IMR-90 (cell line): ENCODE results near the gene F5. TPM values are rescaled to one million over a fixed set of nuclear protein-coding genes. Genes with fewer than 3 reads are reported as not detected.

Experiments used
- ATAC-seq: fragments of 200-7000 bp; cut with Tn5 transposase; 2 replicates; pipeline ENCODE4 v1.9.1; 2020; ENCODE audit warnings: low read depth, mild to moderate bottlenecking, moderate library complexity
- BruUV-seq: library from RNA; stranded (reverse); fragments of 400-500 nt; replicated peaks from 2 replicates; lab custom pipeline; 2021; lab: Mats Ljungman, UMichigan
- CTCF ChIA-PET: fragments of 300-600 bp; formaldehyde crosslinking; extraction: SDS; loops from one replicate; lab custom pipeline; 2021; ENCODE audit warnings: antibody characterized with exemption; lab: Yijun Ruan, JAX
- POLR2A ChIA-PET: fragments of 300-600 bp; sonication (Branson Sonifier 250); formaldehyde crosslinking; loops from one replicate; lab custom pipeline; 2022; ENCODE audit warnings: antibody characterized with exemption; ENCODE audit not compliant: unreplicated experiment; lab: Charles Lee
- DNase-seq: peaks from one replicate; pipeline ENCODE4 v3.0.0; 2013
- H2AFZ ChIP-seq: replicated peaks from 2 replicates; pipeline ENCODE3; 2013; ENCODE audit warnings: low read length, mild to moderate bottlenecking; ENCODE audit not compliant: poor library complexity
- H2AK5ac ChIP-seq: 2 replicates; pipeline ENCODE4 v1.6.1; 2013; ENCODE audit warnings: low read depth, low read length, inconsistent platforms
- H2AK9ac ChIP-seq: replicated peaks from 2 replicates; pipeline ENCODE3; 2013; ENCODE audit warnings: mild to moderate bottlenecking, low read depth, low read length, moderate library complexity; ENCODE audit not compliant: poor library complexity
- H2BK120ac ChIP-seq: 2 replicates; pipeline ENCODE4 v1.6.1; 2013; ENCODE audit warnings: low read depth, low read length, inconsistent platforms
- H2BK15ac ChIP-seq: 3 replicates; pipeline ENCODE4 v1.6.1; 2013; ENCODE audit warnings: low read depth, low read length, inconsistent platforms
- H2BK20ac ChIP-seq: 2 replicates; pipeline ENCODE4 v1.6.1; 2013; ENCODE audit warnings: low read depth, mild to moderate bottlenecking, inconsistent platforms, low read length, moderate library complexity
- H2BK5ac ChIP-seq: 2 replicates; pipeline ENCODE4 v1.6.1; 2013; ENCODE audit warnings: mild to moderate bottlenecking, low read depth, low read length, inconsistent platforms; ENCODE audit not compliant: poor library complexity, severe bottlenecking
- H3K14ac ChIP-seq: replicated peaks from 2 replicates; pipeline ENCODE4 v1.6.1; 2013; ENCODE audit warnings: low read depth, low read length, inconsistent platforms
- H3K18ac ChIP-seq: 2 replicates; pipeline ENCODE4 v1.6.1; 2013; ENCODE audit warnings: low read depth, low read length, control low read depth
- H3K23ac ChIP-seq: 2 replicates; pipeline ENCODE4 v1.6.1; 2013; ENCODE audit warnings: low read depth, low read length, inconsistent platforms
- H3K27ac ChIP-seq: 2 replicates; pipeline ENCODE4 v1.5.1; 2013; ENCODE audit warnings: mild to moderate bottlenecking, control low read depth, low read length; ENCODE audit not compliant: insufficient read depth
- H3K27me3 ChIP-seq: 2 replicates; pipeline ENCODE4 v1.6.1; 2013; ENCODE audit warnings: low read length; ENCODE audit not compliant: control insufficient read depth, insufficient read depth
- H3K36me3 ChIP-seq: 2 replicates; pipeline ENCODE4 v1.6.1; 2013; ENCODE audit warnings: low read length, mixed read lengths; ENCODE audit not compliant: control insufficient read depth, insufficient read depth
- H3K4ac ChIP-seq: 2 replicates; pipeline ENCODE4 v1.6.1; 2013; ENCODE audit warnings: low read depth, low read length, inconsistent platforms
- H3K4me1 ChIP-seq: 2 replicates; pipeline ENCODE4 v1.6.1; 2013; ENCODE audit warnings: low read length, mixed read lengths; ENCODE audit not compliant: control insufficient read depth, insufficient read depth
- H3K4me2 ChIP-seq: 2 replicates; pipeline ENCODE4 v1.6.1; 2013; ENCODE audit warnings: low read depth, mild to moderate bottlenecking, control low read depth, low read length, moderate library complexity
- H3K4me3 ChIP-seq: 2 replicates; pipeline ENCODE4 v1.5.1; 2013; ENCODE audit warnings: low read depth, mild to moderate bottlenecking, control low read depth, low read length, moderate library complexity; ENCODE audit not compliant: insufficient read depth
- H3K56ac ChIP-seq: 2 replicates; pipeline ENCODE4 v1.6.1; 2013; ENCODE audit warnings: low read length, inconsistent platforms; ENCODE audit not compliant: insufficient read depth; ENCODE audit errors: extremely low read depth
- H3K79me1 ChIP-seq, 2 experiments: 2 replicates each; pipeline ENCODE4 v1.6.1; 2013; ENCODE audit warnings: low read length in 2 of 2, inconsistent platforms in 1 of 2, low read depth in 1 of 2
- H3K9ac ChIP-seq: 2 replicates; pipeline ENCODE4 v1.6.1; 2013; ENCODE audit warnings: low read depth, low read length, control low read depth
- H3K9me1 ChIP-seq: 2 replicates; pipeline ENCODE4 v1.6.1; 2013; ENCODE audit warnings: low read length, inconsistent platforms; ENCODE audit not compliant: insufficient read depth
- H3K9me3 ChIP-seq: 2 replicates; pipeline ENCODE4 v1.6.1; 2013; ENCODE audit warnings: low read length; ENCODE audit not compliant: control insufficient read depth, insufficient read depth
- H4K20me1 ChIP-seq: 2 replicates; pipeline ENCODE4 v1.6.1; 2013; ENCODE audit warnings: low read length, inconsistent platforms; ENCODE audit not compliant: insufficient read depth
- H4K5ac ChIP-seq: 2 replicates; pipeline ENCODE4 v1.6.1; 2013; ENCODE audit warnings: mild to moderate bottlenecking, low read depth, low read length, control low read depth
- H4K8ac ChIP-seq, 2 experiments: 2 replicates each; pipeline ENCODE4 v1.6.1; 2013; ENCODE audit warnings: low read depth in 2 of 2, low read length in 2 of 2, control low read depth in 1 of 2, inconsistent platforms in 1 of 2
- H4K91ac ChIP-seq: 2 replicates; pipeline ENCODE4 v1.6.1; 2013; ENCODE audit warnings: low read depth, low read length, inconsistent platforms; ENCODE audit not compliant: insufficient read depth
- BHLHE40 ChIP-seq: fragments of 150-350 bp; IDR thresholded peaks from 2 replicates; pipeline ENCODE4 v1.6.1; 2016; ENCODE audit warnings: mild to moderate bottlenecking, low read depth, low read length
- CEBPB ChIP-seq: IDR thresholded peaks from 2 replicates; pipeline ENCODE4 v1.6.1; 2012; ENCODE audit warnings: low read depth, low read length, improper control_type of control experiment
- CHD1 ChIP-seq: IDR thresholded peaks from 2 replicates; pipeline ENCODE4 v1.6.1; 2012; ENCODE audit warnings: low read depth, low read length, improper control_type of control experiment
- CTCF ChIP-seq: conservative IDR thresholded peaks from 2 replicates; pipeline ENCODE4 v1.5.1; 2012; ENCODE audit warnings: mild to moderate bottlenecking, low read depth, low read length, improper control_type of control experiment
- FOS ChIP-seq: fragments of 150-350 bp; IDR thresholded peaks from 2 replicates; pipeline ENCODE4 v1.6.1; 2016; ENCODE audit warnings: low read depth, low read length
- MAFK ChIP-seq: IDR thresholded peaks from 2 replicates; pipeline ENCODE4 v1.6.1; 2012; ENCODE audit warnings: low read depth, low read length, improper control_type of control experiment
- MAZ ChIP-seq: IDR thresholded peaks from 2 replicates; pipeline ENCODE4 v1.6.1; 2012; ENCODE audit warnings: low read depth, mild to moderate bottlenecking, low read length, improper control_type of control experiment, moderate library complexity, borderline replicate concordance
- MXI1 ChIP-seq: IDR thresholded peaks from 2 replicates; pipeline ENCODE4 v1.6.1; 2012; ENCODE audit warnings: low read depth, mild to moderate bottlenecking, low read length, moderate library complexity, borderline replicate concordance
- NFE2L2 ChIP-seq: fragments of 150-350 bp; IDR thresholded peaks from 2 replicates; pipeline ENCODE4 v1.6.1; 2016; ENCODE audit warnings: low read depth, mild to moderate bottlenecking, low read length
- POLR2A ChIP-seq: IDR thresholded peaks from 2 replicates; pipeline ENCODE4 v1.6.1; 2012; ENCODE audit warnings: mild to moderate bottlenecking, low read depth, low read length
- RAD21 ChIP-seq: IDR thresholded peaks from 2 replicates; pipeline ENCODE4 v1.6.1; 2012; ENCODE audit warnings: low read length, improper control_type of control experiment
- RCOR1 ChIP-seq: IDR thresholded peaks from 2 replicates; pipeline ENCODE4 v1.6.1; 2012; ENCODE audit warnings: mild to moderate bottlenecking, low read length, improper control_type of control experiment; ENCODE audit not compliant: insufficient replicate concordance
- RFX5 ChIP-seq: IDR thresholded peaks from 2 replicates; pipeline ENCODE4 v1.8.0; 2012; ENCODE audit warnings: low read depth, mild to moderate bottlenecking, low read length, moderate library complexity
- SMC3 ChIP-seq: fragments of 150-350 bp; IDR thresholded peaks from 2 replicates; pipeline ENCODE4 v1.6.1; 2016; ENCODE audit warnings: low read depth, mild to moderate bottlenecking, antibody characterized with exemption, low read length, moderate library complexity
- USF2 ChIP-seq: fragments of 150-350 bp; IDR thresholded peaks from 2 replicates; pipeline ENCODE4 v1.6.1; 2017; ENCODE audit warnings: mild to moderate bottlenecking, antibody characterized with exemption, low read length, low read depth
- WGBS, 2 experiments: methylation state at CpG; one replicate each; pipeline versions ENCODE4 v1.1.5 to v1.1.7; 2013; ENCODE audit warnings: missing lambda C conversion rate in 2 of 2; ENCODE audit not compliant: insufficient read length in 1 of 2; ENCODE audit errors: extremely low coverage in 2 of 2; 5-methylcytosine and 5-hydroxymethylcytosine counted together
- dilution Hi-C: fragments of 300-500 bp; cut with HindIII; formaldehyde crosslinking; loops from one replicate; pipeline ENCODE4 v1.14.3; 2018; ENCODE audit warnings: low sequenced_read_pairs; ENCODE audit not compliant: unreplicated experiment
- in situ Hi-C: fragments of 300-500 bp; cut with MboI; formaldehyde crosslinking; loops from 3 replicates; pipeline ENCODE4 v1.14.3; 2019; ENCODE audit warnings: low sequenced_read_pairs, inconsistent platforms, mixed read lengths
- intact Hi-C: fragments of 100-400 bp; cut with micrococcal nuclease; formaldehyde crosslinking; loops from 2 replicates; pipeline ENCODE4 v1.10.0; 2022
- polyA plus RNA-seq, 3 experiments: library from polyadenylated mRNA; depleted of rRNA; stranded (reverse); fragments of >200 nt; gene quantifications; 2 replicates each; pipeline ENCODE4 v1.2.3, GENCODE V29; 2012; ENCODE audit warnings: low replicate concordance in 1 of 3
- total RNA-seq: library from RNA; depleted of rRNA; stranded (reverse); fragments of >200 nt; gene quantifications from 2 replicates; pipeline ENCODE4 v1.2.3, GENCODE V29; 2012

Gene F5
- total and polyA plus RNA-seq, 2 of the 4 experiments (the other 2 are of a cell fraction) = not detected

- no peaks in the 10 kb centered on the region for H3K27me3 ChIP-seq
- H3K79me1 ChIP-seq = peaks cover 9 to 21% of the 10 kb centered on the region in 2 experiments; a peak in 3 of 4 replicates
- H4K8ac ChIP-seq = no peak overlapping the region
- peaks cover 5% of the 10 kb centered on the region for H3K4me1 ChIP-seq
- no peak overlapping the region for H3K14ac ChIP-seq
- no peak overlapping the region for H4K5ac ChIP-seq
- ChIA-PET CTCF (interaction anchor here (0.8 kb wide), 1 partner anchor 57 kb away, joined by 3 read pairs; no protein-coding TSS in a partner anchor), POLR2A (no interaction called here)
- peaks cover 5% of the 10 kb centered on the region for H3K36me3 ChIP-seq
- no peak overlapping the region for H2BK5ac ChIP-seq
- in situ Hi-C loops = loop anchor here (5.0 to 10.0 kb wide), 2 partner anchors 328 to 365 kb away; no protein-coding TSS in a partner anchor
- no peak overlapping the region for H2BK120ac ChIP-seq
- no TSS peak for BruUV-seq
- DNase-seq (no peak), ATAC-seq (no peak)
- H3K18ac ChIP-seq = no peak overlapping the region
- no CpG with 5 or more reads among the region's 1 CpG for WGBS, 2 experiments
- H3K4me3 ChIP-seq = no peak overlapping the region
- H2BK15ac ChIP-seq = no peak overlapping the region
- H2AFZ ChIP-seq = no peak overlapping the region
- H4K91ac ChIP-seq = no peak overlapping the region
- H3K27ac ChIP-seq = no peak overlapping the region
- no peak overlapping the region for H2AK5ac ChIP-seq
- dilution Hi-C loops = no loop called here
- H4K20me1 ChIP-seq = no peaks in the 10 kb centered on the region
- 0 out of 2 replicates have a peak, but pooled peaks cover 4% of the 10 kb centered on the region for H3K9me1 ChIP-seq
- intact Hi-C loops = loop anchor here (10.0 kb wide), 1 partner anchor 325 kb away; no protein-coding TSS in a partner anchor
- no peak overlapping the region for H3K23ac ChIP-seq
- H3K56ac ChIP-seq = no peak overlapping the region
- no peaks in the 10 kb centered on the region for H3K9me3 ChIP-seq
- no peak overlapping the region for H2BK20ac ChIP-seq
- no peak overlapping the region for H3K4ac ChIP-seq
- no peak overlapping the region for H2AK9ac ChIP-seq
- H3K4me2 ChIP-seq = no peak overlapping the region
- H3K9ac ChIP-seq = no peak overlapping the region
- TF ChIP-seq FOS (no peak), MAZ (no peak), POLR2A (no peak), MXI1 (no peak), SMC3 (no peak), CTCF (no peak), CEBPB (no peak), BHLHE40 (no peak), CHD1 (no peak), RAD21 (no peak), RFX5 (no peak), MAFK (no peak), NFE2L2 (no peak), USF2 (no peak), RCOR1 (no peak)
These were observed 106.8 kb downstream of the F5 start for GRCh38 chr1:169479363-169480066.
